Aorta (tissue), 5 donors: ENCODE results near the gene PLCB1. TPM values are rescaled to one million over a fixed set of nuclear protein-coding genes. Genes with fewer than 3 reads are reported as not detected.
"Not testable (repeated sequence)": the region's sequence is repeated elsewhere in the genome, so short reads cannot be mapped to it uniquely, and the experiment has no call there.

Source experiments
- ATAC-seq: fragments of 200-7000 bp; cut with Tn5 transposase; one replicate; pipeline ENCODE4 v1.9.1; 2022; ENCODE audit warnings: moderate library complexity; ENCODE audit not compliant: low FRiP score
- DNase-seq, 2 donors: peaks; one replicate each; pipeline ENCODE4 v3.0.0-alpha.2; 2020
- H3K27ac ChIP-seq, 2 donors: one replicate each; pipeline ENCODE4 v1.5.1; 2013; ENCODE audit warnings: low read length in 2 of 2, mild to moderate bottlenecking in 2 of 2, moderate library complexity in 2 of 2, control low read depth in 1 of 2, inconsistent platforms in 1 of 2, low read depth in 1 of 2
- H3K27me3 ChIP-seq, 2 donors: one replicate each; pipeline ENCODE4 v1.6.1; 2013; ENCODE audit warnings: control low read depth in 1 of 2, low read length in 1 of 2, mild to moderate bottlenecking in 1 of 2, moderate library complexity in 1 of 2; ENCODE audit not compliant: insufficient read depth in 2 of 2, control insufficient read depth in 1 of 2
- H3K36me3 ChIP-seq, 2 donors: one replicate each; pipeline ENCODE4 v1.6.1; 2013; ENCODE audit warnings: control low read depth in 1 of 2, low read length in 1 of 2, mild to moderate bottlenecking in 1 of 2; ENCODE audit not compliant: insufficient read depth in 2 of 2, control insufficient read depth in 1 of 2
- H3K4me1 ChIP-seq, 2 donors: one replicate each; pipeline ENCODE4 v1.6.1; 2013; ENCODE audit warnings: low read length in 2 of 2, control low read depth in 1 of 2, mild to moderate bottlenecking in 1 of 2, moderate library complexity in 1 of 2; ENCODE audit not compliant: insufficient read depth in 2 of 2, control insufficient read depth in 1 of 2
- H3K4me3 ChIP-seq, 2 donors: one replicate each; pipeline ENCODE4 v1.5.1; 2013; ENCODE audit warnings: low read length in 2 of 2, control low read depth in 1 of 2, mild to moderate bottlenecking in 1 of 2
- H3K9me3 ChIP-seq: one replicate; pipeline ENCODE4 v1.6.1; 2013; ENCODE audit warnings: mild to moderate bottlenecking, low read length; ENCODE audit not compliant: control insufficient read depth
- WGBS, 2 donors: extraction: QIAGEN DNeasy Blood & Tissue Kit; methylation state at CpG; one replicate each; pipeline ENCODE4 v1.1.7; 2013; 5-methylcytosine and 5-hydroxymethylcytosine counted together
- intact Hi-C, 2 donors: fragments of 100-400 bp; cut with DNase I; formaldehyde crosslinking; loops; one replicate each; pipeline versions ENCODE4 v1.14.2 to v1.15.0; 2022
- polyA plus RNA-seq, 2 donors: library from polyadenylated mRNA; stranded (reverse); fragments of 200-250 nt; gene quantifications; one replicate each; pipeline ENCODE4 v1.2.3, GENCODE V29; 2013
- total RNA-seq, 2 donors: library from RNA; stranded (reverse); fragmentation: NEBNext Ultra II Directional; extraction: Animal tissue kit (Norgen Biotek cat#: 25700); gene quantifications; one replicate each; pipeline ENCODE4 v1.2.1, GENCODE V29; 2021
- donor health status: healthy with polysubstance abuse.
- donor health status: Bipolar disorder and iron deficiency.
- donor health status: DM: no; HTN: no; CAD: no.
- donor health status: DM: no; HTN: no; CAD: no.
- donor health status: DM: yes; HTN: yes; CAD: no.

Gene PLCB1
- total and polyA plus RNA-seq, 4 donors, result 1.4 to 35.0 (median 6.6) TPM

- ATAC-seq (no peak), DNase-seq (no peak)
- no peak overlapping the region for H3K4me3 ChIP-seq
- H3K27me3 ChIP-seq, result no peaks in the 10 kb centered on the region
- intact Hi-C loops, result no loop called here
- no peaks in the 10 kb centered on the region for H3K4me1 ChIP-seq
- H3K36me3 ChIP-seq, result no peaks in the 10 kb centered on the region
- no peaks in the 10 kb centered on the region for H3K9me3 ChIP-seq
- WGBS, 2 donors, result 78 to 79% methylated on average over 2 of the region's 2 CpGs
- no peak overlapping the region for H3K27ac ChIP-seq
Measured at GRCh38 chr20:8427419-8428040, 295.5 kb downstream of the PLCB1 start.

- Histone ChIP-seq H3K4me3 (no peak overlapping the region), H3K27ac (no peak overlapping the region), H3K27me3 (no peaks in the 10 kb centered on the region), H3K9me3 (no peaks in the 10 kb centered on the region), H3K36me3 (no peaks in the 10 kb centered on the region), H3K4me1 (no peaks in the 10 kb centered on the region)
- ATAC-seq (no peak), DNase-seq (no peak)
- intact Hi-C loops, result no loop called here
- 95 to 96% methylated on average over 3 of the region's 3 CpGs for WGBS, 2 donors
Measured at GRCh38 chr20:8428988-8429387, 296.9 kb downstream of the PLCB1 start.

- DNase-seq, result peak in 1 of 2 donors; percentile 71
- no peak overlapping the region for H3K27ac ChIP-seq
- H3K9me3 ChIP-seq, result no peaks in the 10 kb centered on the region
- H3K27me3 ChIP-seq, result no peaks in the 10 kb centered on the region
- 74 to 76% methylated on average over 11 of the region's 11 CpGs for WGBS, 2 donors
- intact Hi-C loops, result no loop called here
- H3K4me1 ChIP-seq, result no peaks in the 10 kb centered on the region
- ATAC-seq, result no peak
- no peaks in the 10 kb centered on the region for H3K36me3 ChIP-seq
- no peak overlapping the region for H3K4me3 ChIP-seq
Measured at GRCh38 chr20:8431538-8432434, 299.7 kb downstream of the PLCB1 start.

- intact Hi-C loops, result no loop called here
- H3K27ac ChIP-seq, result no peak overlapping the region
- H3K36me3 ChIP-seq, result no peaks in the 10 kb centered on the region
- H3K9me3 ChIP-seq, result no peaks in the 10 kb centered on the region
- H3K4me1 ChIP-seq, result no peaks in the 10 kb centered on the region
- no peak for ATAC-seq
- DNase-seq, result no peak
- no peak overlapping the region for H3K4me3 ChIP-seq
- H3K27me3 ChIP-seq, result no peaks in the 10 kb centered on the region
- 61 to 64% methylated on average over 7 of the region's 7 CpGs for WGBS, 2 donors
Measured at GRCh38 chr20:8432435-8433148, 300.5 kb downstream of the PLCB1 start.

GRCh38 chr20:8433291-8433690 lies 301.2 kb downstream of the PLCB1 start:
- Histone ChIP-seq H3K9me3 (no peaks in the 10 kb centered on the region), H3K36me3 (no peaks in the 10 kb centered on the region), H3K27ac (no peak overlapping the region), H3K4me3 (no peak overlapping the region), H3K4me1 (no peaks in the 10 kb centered on the region), H3K27me3 (no peaks in the 10 kb centered on the region)
- intact Hi-C loops, result no loop called here
- no peak for DNase-seq
- 65 to 70% methylated on average over 3 of the region's 3 CpGs for WGBS, 2 donors
- ATAC-seq, result no peak

GRCh38 chr20:8434326-8434876 lies 302.3 kb downstream of the PLCB1 start:
- Histone ChIP-seq H3K36me3 (no peaks in the 10 kb centered on the region), H3K4me1 (no peaks in the 10 kb centered on the region), H3K4me3 (no peak overlapping the region), H3K27ac (no peak overlapping the region), H3K27me3 (no peaks in the 10 kb centered on the region), H3K9me3 (no peaks in the 10 kb centered on the region)
- DNase-seq (no peak), ATAC-seq (no peak)
- intact Hi-C loops, result no loop called here
- WGBS, 2 donors, result 92% methylated on average over 2 of the region's 2 CpGs

- Histone ChIP-seq H3K27ac (no peak overlapping the region), H3K36me3 (no peaks in the 10 kb centered on the region), H3K4me1 (no peaks in the 10 kb centered on the region), H3K27me3 (no peaks in the 10 kb centered on the region), H3K9me3 (no peaks in the 10 kb centered on the region), H3K4me3 (no peak overlapping the region)
- 73 to 87% methylated on average over 5 of the region's 5 CpGs for WGBS, 2 donors
- intact Hi-C loops, result no loop called here
- DNase-seq (no peak), ATAC-seq (no peak)
Measured at GRCh38 chr20:8435285-8436035, 303.4 kb downstream of the PLCB1 start.

- H3K9me3 ChIP-seq, H3K4me3 ChIP-seq, H3K27me3 ChIP-seq, intact Hi-C loops, H3K36me3 ChIP-seq, DNase-seq, ATAC-seq, H3K4me1 ChIP-seq, H3K27ac ChIP-seq: not testable (repeated sequence)
- WGBS, 2 donors, result 88 to 89% methylated on average over 5 of the region's 5 CpGs
Measured at GRCh38 chr20:8436938-8437337, 304.9 kb downstream of the PLCB1 start.
